GM08714 (cell line): Measurements from ENCODE around the gene DUSP9.

ENCODE experiments used
- H3K4me3 ChIP-seq: fragments of 200-500 bp; sonication (Bioruptor generic); 2 replicates; pipeline ENCODE4 v1.5.1; 2014; ENCODE audit warnings: mild to moderate bottlenecking, low read length, inconsistent platforms
- ZNF274 ChIP-seq: IDR thresholded peaks from 2 replicates; pipeline ENCODE4 v1.6.1; 2012; ENCODE audit warnings: mild to moderate bottlenecking, low read depth, low read length

DUSP9 gene

GRCh38 chrX:153636716-153637115 lies 10.3 kb upstream of the DUSP9 start:
- no peak for TF ChIP-seq ZNF274
- H3K4me3 ChIP-seq, result no peak overlapping the region

- TF ChIP-seq ZNF274, result no peak
- no peak overlapping the region for H3K4me3 ChIP-seq
Measured at GRCh38 chrX:153637121-153638040, 9.6 kb upstream of the DUSP9 start.

GRCh38 chrX:153638041-153638371 lies 9.0 kb upstream of the DUSP9 start:
- no peak for TF ChIP-seq ZNF274
- no peak overlapping the region for H3K4me3 ChIP-seq

DNA sequence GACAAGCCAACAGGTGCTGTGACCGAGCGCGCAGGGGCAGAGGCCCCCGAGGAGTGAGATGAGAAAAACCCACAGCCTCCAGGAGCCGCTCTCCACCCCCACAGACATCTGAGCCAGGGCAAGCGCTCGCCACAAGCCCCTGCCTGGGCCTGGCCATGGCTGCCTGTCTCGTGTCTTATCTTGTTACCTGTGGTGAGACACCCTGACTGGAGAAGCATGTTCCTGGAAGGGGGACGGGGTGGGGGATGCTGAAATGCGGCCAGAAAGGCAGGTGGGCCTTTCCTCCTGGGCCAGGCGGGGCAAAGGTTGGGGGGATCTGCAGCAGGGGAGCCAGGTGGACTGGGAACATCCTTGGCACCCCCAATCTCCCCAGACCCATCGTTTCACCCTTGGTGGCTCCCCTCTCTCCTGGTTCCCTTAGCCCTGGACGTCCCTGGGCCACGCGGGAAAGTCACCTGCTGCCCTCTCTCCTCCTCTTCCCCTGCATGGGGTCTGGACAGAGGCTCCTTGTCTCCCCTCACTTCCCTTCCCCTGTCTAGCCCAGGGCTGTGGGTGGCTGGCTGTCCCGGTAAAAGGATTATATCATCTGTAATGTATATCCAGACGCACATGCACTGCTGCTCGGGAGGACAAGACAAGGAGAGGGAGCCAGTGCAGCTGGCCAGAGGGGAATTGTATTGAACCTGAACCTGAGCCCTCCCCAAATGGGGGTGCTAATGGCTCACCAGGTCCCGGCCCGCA lies 8.4 kb upstream of the DUSP9 start:
- H3K4me3 ChIP-seq, result no peak overlapping the region
- no peak for TF ChIP-seq ZNF274

DNA sequence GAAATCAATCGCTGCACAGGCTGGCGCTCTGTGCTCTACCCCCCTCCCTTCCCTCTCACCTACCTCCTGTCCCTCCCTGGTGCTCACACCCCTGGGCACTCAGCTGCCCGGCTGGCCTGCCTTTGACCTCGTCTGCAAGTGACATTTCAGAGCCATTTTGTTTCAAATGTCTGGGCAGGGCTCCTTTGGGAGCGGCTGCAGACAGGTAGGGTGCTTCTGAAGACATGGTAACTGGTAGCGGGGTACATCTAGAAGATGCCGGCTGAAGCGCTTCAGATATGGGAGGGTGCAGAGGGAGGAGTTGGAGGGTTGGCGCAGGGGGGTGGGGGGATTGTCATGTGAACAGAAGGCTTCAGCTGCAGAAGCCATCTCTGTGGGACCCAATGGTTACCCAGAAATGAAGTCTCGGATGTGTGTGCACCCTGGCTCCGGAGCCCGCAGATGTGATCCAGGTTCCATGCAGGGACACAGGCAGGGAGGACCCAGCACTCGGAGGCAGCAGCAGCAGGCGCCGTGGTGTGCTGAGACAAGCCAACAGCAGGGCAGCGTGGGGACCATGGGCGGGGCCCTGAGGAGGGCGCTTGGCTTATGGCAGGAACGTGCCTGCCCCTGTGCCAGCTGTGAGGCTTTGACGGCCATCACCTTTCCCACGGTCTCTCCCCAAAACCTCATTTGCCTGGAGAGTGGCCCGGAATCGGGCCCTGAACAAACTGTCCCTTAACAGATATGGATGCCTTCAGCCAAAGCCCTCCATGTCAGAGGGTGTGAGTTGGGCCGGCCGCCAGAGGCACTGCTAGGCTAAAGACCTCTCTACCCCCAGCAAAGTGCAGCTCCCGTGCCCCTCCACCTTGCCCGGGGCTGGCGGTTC lies 7.6 kb upstream of the DUSP9 start:
- no peak overlapping the region for H3K4me3 ChIP-seq
- no peak for TF ChIP-seq ZNF274

DNA sequence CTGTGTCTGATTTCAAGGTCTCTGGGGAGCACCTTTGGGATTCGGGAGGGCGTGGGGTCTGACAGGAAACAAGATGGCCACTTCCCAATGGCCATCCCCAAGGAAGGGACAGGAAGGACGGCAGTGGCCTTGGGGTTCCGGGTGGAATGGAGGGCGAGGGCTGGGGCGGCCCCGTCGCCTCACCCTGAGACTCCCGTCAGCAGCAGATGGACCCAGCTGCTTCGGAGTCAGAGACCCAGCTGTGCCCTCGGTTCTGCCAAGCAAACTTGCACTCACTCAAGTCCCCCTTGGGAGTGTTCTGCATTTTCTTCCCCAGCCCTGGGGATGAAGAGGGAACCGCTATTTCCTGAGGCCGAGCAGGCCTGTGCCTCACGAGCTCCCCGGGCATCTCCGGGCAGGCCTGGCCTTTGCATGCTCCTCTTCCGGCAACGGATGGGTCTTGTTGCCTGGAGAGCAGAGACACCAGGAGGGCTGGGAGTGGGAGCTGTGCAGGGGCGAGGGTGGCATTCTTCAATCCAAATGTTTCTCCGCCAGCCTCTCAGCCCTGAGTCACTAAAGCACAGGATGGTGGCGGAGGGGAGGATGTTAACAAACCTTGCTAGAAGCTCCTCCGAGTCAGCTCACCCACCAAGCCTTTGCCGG lies 6.8 kb upstream of the DUSP9 start:
- TF ChIP-seq ZNF274, result no peak
- no peak overlapping the region for H3K4me3 ChIP-seq

DNA sequence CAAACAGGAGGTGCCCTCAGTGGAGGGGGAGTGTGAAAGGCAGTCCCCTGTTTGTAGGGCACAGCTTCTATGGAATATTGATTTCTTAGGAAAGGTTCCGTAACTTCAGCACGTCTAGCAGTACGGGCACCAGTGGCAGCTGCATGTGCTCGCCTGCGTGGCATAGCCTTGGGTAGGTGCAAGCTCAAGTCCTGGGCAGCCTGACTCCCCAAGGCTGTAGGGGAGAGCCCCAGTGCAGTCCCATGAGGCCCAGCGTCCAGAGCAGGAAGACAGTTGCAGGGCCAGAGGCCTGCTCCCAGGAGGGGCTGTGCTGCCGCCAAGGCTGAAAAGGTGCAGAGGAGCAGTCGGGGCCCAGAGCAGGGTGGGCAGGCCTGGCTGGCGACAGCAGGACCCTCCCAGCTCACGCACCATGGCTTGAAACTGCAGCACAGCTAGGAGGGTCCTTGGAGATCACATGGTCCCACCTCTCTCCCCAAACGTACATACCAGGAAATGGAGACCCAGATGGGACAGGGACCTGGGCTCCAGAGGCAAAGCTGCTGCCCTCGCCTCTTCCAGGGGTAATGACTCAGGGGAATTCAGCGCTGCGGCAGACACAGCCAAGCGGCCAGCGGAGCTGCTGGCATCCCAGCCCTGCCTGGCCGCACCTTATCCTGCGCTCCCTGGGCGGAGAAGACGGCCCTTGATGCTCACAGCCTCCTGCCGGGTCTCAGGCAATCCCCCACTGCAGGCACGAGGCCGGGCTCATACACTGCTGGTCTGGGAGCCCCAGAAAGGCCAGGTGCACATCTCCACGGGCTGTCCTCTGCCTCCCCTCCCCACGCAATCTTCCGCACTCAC lies 6.0 kb upstream of the DUSP9 start:
- no peak for TF ChIP-seq ZNF274
- no peak overlapping the region for H3K4me3 ChIP-seq

DNA sequence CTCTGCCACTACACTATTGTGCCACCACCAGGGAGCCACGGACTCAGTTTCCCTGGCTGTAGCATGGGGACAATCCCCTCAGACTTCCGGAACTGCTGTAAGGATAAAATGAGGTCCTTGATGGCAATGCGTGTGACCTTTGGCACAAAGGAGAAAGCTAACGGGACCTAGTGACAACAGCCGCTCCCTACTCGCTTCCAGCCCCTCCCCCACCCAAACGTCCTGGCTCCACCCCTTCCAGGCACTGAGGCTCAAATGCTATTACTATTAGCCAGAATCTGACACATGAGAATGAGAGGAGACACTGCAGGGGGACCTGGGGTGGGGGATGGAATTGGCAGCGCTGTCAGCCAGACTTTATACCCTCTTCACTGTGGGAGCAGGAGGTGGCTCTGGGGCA lies 5.4 kb upstream of the DUSP9 start:
- no peak for TF ChIP-seq ZNF274
- no peak overlapping the region for H3K4me3 ChIP-seq

DNA sequence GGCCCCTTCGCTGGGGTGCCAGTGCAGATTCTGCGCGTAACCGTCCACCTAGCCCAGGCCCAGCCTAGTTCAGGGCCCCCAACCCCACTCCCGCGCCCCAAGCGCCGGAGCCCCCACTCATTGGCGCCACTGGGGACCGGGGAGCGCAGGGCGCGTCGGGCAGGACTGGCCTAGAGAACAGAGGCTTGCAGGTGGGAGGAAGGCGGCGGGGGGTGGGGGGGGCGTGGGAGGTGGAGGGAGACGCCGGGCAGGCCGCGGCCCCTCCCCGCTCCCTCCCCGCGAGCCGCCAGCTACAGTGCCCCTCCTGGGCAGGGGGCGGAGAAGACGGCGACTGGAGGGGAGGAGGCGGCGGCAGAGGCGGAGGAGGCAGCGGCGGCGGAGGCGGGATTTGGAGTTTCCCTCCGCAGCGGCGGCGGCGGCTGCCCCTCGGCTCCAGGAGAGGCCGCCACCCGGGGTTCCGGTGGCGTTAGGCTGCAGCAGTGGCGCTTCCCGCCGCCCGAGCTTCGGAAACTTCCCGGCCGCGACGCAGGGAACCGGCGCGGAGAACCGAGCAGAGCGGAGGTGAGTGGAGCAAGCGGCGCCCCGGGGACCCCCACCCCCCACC lies 4.8 kb upstream of the DUSP9 start:
- no peak overlapping the region for H3K4me3 ChIP-seq
- no peak for TF ChIP-seq ZNF274

GRCh38 chrX:153642655-153643430 lies 4.2 kb upstream of the DUSP9 start:
- no peak for TF ChIP-seq ZNF274
- no peak overlapping the region for H3K4me3 ChIP-seq

GRCh38 chrX:153643431-153644351 lies 3.3 kb upstream of the DUSP9 start:
- no peak overlapping the region for H3K4me3 ChIP-seq
- no peak for TF ChIP-seq ZNF274
